ENCODE data around the gene USB1. TPM values are rescaled to one million over a fixed set of nuclear protein-coding genes. Genes with fewer than 3 reads are reported as not detected.

USB1 gene
- total RNA-seq, 1 donor from 2014 or later, result 14.9 TPM

DNA sequence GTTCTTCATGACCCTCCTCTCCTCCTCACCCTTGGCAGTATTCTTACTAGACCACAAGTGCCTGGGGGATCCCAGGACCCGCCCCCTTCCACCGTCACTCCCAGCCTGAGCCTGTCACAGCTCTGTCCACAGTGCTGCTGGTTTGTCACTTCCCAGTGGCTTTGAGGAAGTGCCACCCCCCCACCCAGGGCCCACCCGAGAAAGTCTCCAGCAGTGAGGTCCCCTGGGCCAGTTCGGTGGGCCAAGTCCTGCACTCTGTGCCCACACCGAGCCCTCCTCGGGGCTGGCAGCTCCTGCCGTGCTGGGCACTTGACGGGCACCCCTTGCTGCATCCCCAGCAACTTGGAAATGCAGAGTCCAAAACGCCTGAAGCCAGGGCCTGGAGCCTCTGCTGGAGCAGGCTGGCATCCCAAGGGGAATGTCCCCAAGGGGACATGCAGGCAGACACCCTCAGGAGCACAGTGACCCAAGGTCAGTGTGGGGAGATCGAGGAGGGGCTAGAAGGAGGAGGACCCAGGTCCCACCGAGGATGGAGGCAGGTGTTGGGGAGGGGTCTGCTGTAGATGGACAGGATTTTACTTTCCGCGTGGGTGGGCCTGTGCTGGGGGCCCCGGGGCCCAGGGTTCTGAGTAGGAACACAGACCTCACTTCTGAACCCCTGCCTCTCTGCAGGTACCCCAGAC, 39.9 kb downstream of the USB1 start:
- Histone ChIP-seq H3K27ac (no peak overlapping the region), H2AFZ (replicated peaks) (no peak overlapping the region), H3F3A (ENCODE audit: low read depth) (no peaks in the 10 kb centered on the region), H3K36me3 (no peaks in the 10 kb centered on the region), H3K27me3 (no peaks in the 10 kb centered on the region), H3K4me1 (no peaks in the 10 kb centered on the region), H3K9me3 (ENCODE audit: low read depth) (no peaks in the 10 kb centered on the region), H3K4me2 (no peak overlapping the region), H3K4me3 (no peak overlapping the region), H3K9ac (no peak overlapping the region), H3K79me2 (ENCODE audit: low read depth) (no peaks in the 10 kb centered on the region), H4K20me1 (ENCODE audit: low read depth) (no peaks in the 10 kb centered on the region)
- no peak for DNase-seq (ENCODE audit: low spot score)
- TF ChIP-seq EZH2 (IDR thresholded peaks at IDR 0.05), result no peak
- no peak for TF ChIP-seq CTCF (IDR thresholded peaks at IDR 0.05)
- no peak overlapping the region for H3K4me3 Mint-ChIP-seq
- peaks cover 6% of the 10 kb centered on the region for H3K27me3 Mint-ChIP-seq (ENCODE audit: insufficient read depth, low read depth)
- H3K36me3 Mint-ChIP-seq, result no peaks in the 10 kb centered on the region
- H3K9me3 Mint-ChIP-seq, result no peaks in the 10 kb centered on the region
- H3K27ac Mint-ChIP-seq, result no peak overlapping the region
- no peaks in the 10 kb centered on the region for H3K4me1 Mint-ChIP-seq

DNA sequence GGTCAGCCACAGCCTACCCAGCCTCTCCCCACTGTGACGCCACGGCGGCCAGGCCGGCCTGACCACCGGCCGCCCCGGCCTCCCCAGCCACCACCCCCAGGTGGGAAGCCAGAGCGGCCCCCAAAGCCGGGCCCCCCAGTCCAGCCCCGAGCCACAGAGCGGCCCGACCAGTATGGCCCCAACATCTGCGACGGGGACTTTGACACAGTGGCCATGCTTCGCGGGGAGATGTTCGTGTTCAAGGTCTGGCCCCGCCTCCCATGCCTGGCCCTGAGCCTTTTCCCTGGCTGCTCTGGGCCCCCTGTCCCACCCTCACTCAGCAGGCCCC, 40.4 kb downstream of the USB1 start:
- Histone ChIP-seq H3F3A (ENCODE audit: low read depth) (no peaks in the 10 kb centered on the region), H3K9me3 (ENCODE audit: low read depth) (no peaks in the 10 kb centered on the region), H3K4me1 (no peaks in the 10 kb centered on the region), H3K79me2 (ENCODE audit: low read depth) (no peaks in the 10 kb centered on the region), H2AFZ (replicated peaks) (no peak overlapping the region), H3K4me3 (no peak overlapping the region), H4K20me1 (ENCODE audit: low read depth) (no peaks in the 10 kb centered on the region), H3K9ac (no peak overlapping the region), H3K27me3 (no peaks in the 10 kb centered on the region), H3K27ac (no peak overlapping the region), H3K36me3 (no peaks in the 10 kb centered on the region), H3K4me2 (no peak overlapping the region)
- Mint-ChIP-seq H3K9me3 (no peaks in the 10 kb centered on the region), H3K4me1 (no peaks in the 10 kb centered on the region), H3K27me3 (ENCODE audit: insufficient read depth, low read depth) (peaks cover 6% of the 10 kb centered on the region), H3K4me3 (no peak overlapping the region), H3K27ac (no peak overlapping the region), H3K36me3 (no peaks in the 10 kb centered on the region)
- TF ChIP-seq EZH2 (IDR thresholded peaks at IDR 0.05), result no peak
- no peak for TF ChIP-seq CTCF (IDR thresholded peaks at IDR 0.05)
- TF ChIP-seq EZH2phosphoT487 (IDR thresholded peaks at IDR 0.05), result no peak
- DNase-seq (ENCODE audit: low spot score), result no peak

DNA sequence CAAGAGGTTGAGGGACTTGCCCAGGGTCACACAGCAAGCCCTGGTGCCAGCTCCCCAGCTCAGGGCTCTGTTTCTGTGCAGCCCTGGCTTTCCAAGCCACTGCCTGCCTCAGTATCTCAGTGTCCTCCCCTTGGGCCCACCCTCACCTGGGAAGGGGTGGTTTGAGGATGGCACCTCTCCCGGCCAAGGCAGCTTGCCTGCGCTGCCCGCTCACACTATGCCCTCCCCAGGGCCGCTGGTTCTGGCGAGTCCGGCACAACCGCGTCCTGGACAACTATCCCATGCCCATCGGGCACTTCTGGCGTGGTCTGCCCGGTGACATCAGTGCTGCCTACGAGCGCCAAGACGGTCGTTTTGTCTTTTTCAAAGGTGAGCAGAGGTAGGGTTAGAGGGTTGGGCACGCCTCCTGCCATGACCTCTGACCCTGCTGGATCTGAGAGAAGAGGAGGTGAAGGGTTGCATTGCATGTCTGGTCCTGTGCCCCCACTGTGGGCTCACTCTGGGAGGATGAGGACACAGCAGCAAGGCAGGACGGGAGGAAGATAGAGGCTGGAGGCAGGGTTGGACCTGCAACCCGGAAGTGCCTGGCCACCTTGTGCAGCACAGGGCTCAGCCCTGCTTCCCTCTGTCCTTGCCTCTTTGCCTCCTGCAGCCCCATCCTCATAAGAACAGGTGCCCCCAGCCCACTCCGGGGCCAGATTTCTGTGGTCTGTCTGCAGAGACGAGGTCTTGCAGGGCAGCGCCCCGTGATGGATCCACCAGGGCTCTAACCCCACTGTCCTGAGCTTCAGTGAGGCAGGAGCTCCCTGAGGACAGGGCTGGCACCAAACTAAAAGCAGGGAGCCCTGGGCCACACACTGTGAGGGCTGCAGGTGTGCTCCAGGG, 41.0 kb downstream of the USB1 start:
- Mint-ChIP-seq H3K36me3 (no peaks in the 10 kb centered on the region), H3K4me3 (no peak overlapping the region), H3K4me1 (no peaks in the 10 kb centered on the region), H3K27ac (no peak overlapping the region), H3K9me3 (no peaks in the 10 kb centered on the region), H3K27me3 (ENCODE audit: insufficient read depth, low read depth) (peaks cover 4% of the 10 kb centered on the region)
- no peak for DNase-seq (ENCODE audit: low spot score)
- no peaks in the 10 kb centered on the region for H3K36me3 ChIP-seq
- no peak overlapping the region for H3K4me2 ChIP-seq
- no peaks in the 10 kb centered on the region for H3K79me2 ChIP-seq (ENCODE audit: low read depth)
- no peak overlapping the region for H3K4me3 ChIP-seq
- H3K27me3 ChIP-seq, result no peaks in the 10 kb centered on the region
- no peaks in the 10 kb centered on the region for H3K9me3 ChIP-seq (ENCODE audit: low read depth)
- H2AFZ ChIP-seq (replicated peaks), result no peak overlapping the region
- H3K4me1 ChIP-seq, result peaks cover 4% of the 10 kb centered on the region
- no peak overlapping the region for H3K27ac ChIP-seq
- no peak for TF ChIP-seq EZH2phosphoT487 (IDR thresholded peaks at IDR 0.05)
- no peak for TF ChIP-seq CTCF (IDR thresholded peaks at IDR 0.05)
- TF ChIP-seq EZH2 (IDR thresholded peaks at IDR 0.05), result no peak
- H4K20me1 ChIP-seq (ENCODE audit: low read depth), result no peaks in the 10 kb centered on the region
- no peaks in the 10 kb centered on the region for H3F3A ChIP-seq (ENCODE audit: low read depth)
- H3K9ac ChIP-seq, result no peak overlapping the region
